ENCODE results near the gene AFM. TPM values are rescaled to one million over a fixed set of nuclear protein-coding genes. Genes with fewer than 3 reads are reported as not detected.

The AFM gene
- total RNA-seq, 2 experiments from 2014 or later = not detected

DNA sequence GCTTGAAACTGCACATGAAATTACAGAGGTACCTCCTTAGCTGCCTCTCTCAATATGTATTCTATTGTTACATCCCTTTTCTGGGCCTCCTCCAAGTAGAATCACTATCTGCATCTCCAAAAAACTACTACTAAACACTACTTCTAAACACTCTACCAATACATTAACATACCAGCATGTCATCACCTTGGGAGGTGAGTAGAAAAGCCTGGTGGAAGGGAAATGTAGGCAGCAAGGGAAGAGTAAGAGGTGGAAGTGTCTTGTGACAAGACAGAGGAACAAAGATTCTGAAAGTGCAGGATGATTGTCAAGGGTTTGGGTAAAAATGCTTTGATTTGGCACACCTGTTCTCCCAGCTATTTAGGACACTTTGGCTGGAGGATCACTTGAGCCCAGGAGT, 3.5 kb downstream of the AFM start:
- no peaks in the 10 kb centered on the region for H3K36me3 Mint-ChIP-seq (ENCODE audit: low read depth)
- peaks cover 22% of the 10 kb centered on the region for H3K27me3 Mint-ChIP-seq
- Histone ChIP-seq H3K36me3 (ENCODE audit: insufficient read depth, low read length) (no peaks in the 10 kb centered on the region), H3K9me3 (ENCODE audit: control insufficient read depth in 1 of 2, insufficient read depth in 1 of 2, low read length in 2 of 2) (peaks cover 0 to 5% of the 10 kb centered on the region in 2 experiments), H3K27me3 (ENCODE audit: control insufficient read depth in 1 of 2, insufficient read depth in 2 of 2, low read length in 2 of 2) (no peaks in the 10 kb centered on the region), H3K4me1 (ENCODE audit: insufficient read depth, low read length) (no peaks in the 10 kb centered on the region), H3K4me3 (ENCODE audit: low read length) (no peak overlapping the region), H3K27ac (ENCODE audit: low read depth in 1 of 2, low read length in 2 of 2) (no peak overlapping the region)
- no peak overlapping the region for H3K4me3 Mint-ChIP-seq
- H3K9me3 Mint-ChIP-seq = no peaks in the 10 kb centered on the region
- DNase-seq = no peak
- CTCF ChIA-PET = no interaction called here
- no peak overlapping the region for H3K27ac Mint-ChIP-seq
- no peaks in the 10 kb centered on the region for H3K4me1 Mint-ChIP-seq (ENCODE audit: low read depth)
- POLR2A ChIA-PET = no interaction called here
- no peak for ATAC-seq (ENCODE audit: poor library complexity)
- no peak for TF ChIP-seq CTCF (IDR thresholded peaks at IDR 0.05)
- intact Hi-C loops (cut with DNase I, micrococcal nuclease) = no loop called here

DNA sequence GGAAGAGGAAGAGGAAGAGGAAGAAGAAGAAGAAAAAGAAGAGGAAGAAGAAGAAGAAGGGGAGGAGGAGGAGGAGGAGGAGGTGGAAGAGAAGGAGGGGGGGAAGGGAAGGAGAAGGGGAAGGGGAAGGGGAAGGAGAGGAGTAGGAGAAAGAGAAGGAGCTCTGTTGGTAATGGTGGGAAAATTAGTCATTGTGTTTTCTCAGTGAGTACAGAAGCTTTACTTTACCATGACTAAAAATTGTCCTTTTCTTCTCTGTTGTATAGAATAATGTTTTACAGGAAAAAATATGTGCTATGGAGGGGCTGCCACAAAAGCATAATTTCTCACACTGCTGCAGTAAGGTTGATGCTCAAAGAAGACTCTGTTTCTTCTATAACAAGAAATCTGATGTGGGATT, 4.1 kb downstream of the AFM start:
- no peak for DNase-seq
- intact Hi-C loops (cut with DNase I, micrococcal nuclease) = no loop called here
- Histone ChIP-seq H3K27ac (ENCODE audit: low read depth in 1 of 2, low read length in 2 of 2) (no peak overlapping the region), H3K27me3 (ENCODE audit: control insufficient read depth in 1 of 2, insufficient read depth in 2 of 2, low read length in 2 of 2) (no peaks in the 10 kb centered on the region), H3K4me1 (ENCODE audit: insufficient read depth, low read length) (no peaks in the 10 kb centered on the region), H3K4me3 (ENCODE audit: low read length) (no peak overlapping the region), H3K36me3 (ENCODE audit: insufficient read depth, low read length) (no peaks in the 10 kb centered on the region), H3K9me3 (ENCODE audit: control insufficient read depth in 1 of 2, insufficient read depth in 1 of 2, low read length in 2 of 2) (peaks cover 0 to 1% of the 10 kb centered on the region in 2 experiments)
- ChIA-PET CTCF (no interaction called here), POLR2A (no interaction called here)
- H3K4me1 Mint-ChIP-seq (ENCODE audit: low read depth) = no peaks in the 10 kb centered on the region
- no peak for TF ChIP-seq CTCF (IDR thresholded peaks at IDR 0.05)
- no peaks in the 10 kb centered on the region for H3K9me3 Mint-ChIP-seq
- peaks cover 22% of the 10 kb centered on the region for H3K27me3 Mint-ChIP-seq
- H3K27ac Mint-ChIP-seq = no peak overlapping the region
- H3K4me3 Mint-ChIP-seq = no peak overlapping the region
- H3K36me3 Mint-ChIP-seq (ENCODE audit: low read depth) = no peaks in the 10 kb centered on the region
- no peak for ATAC-seq (ENCODE audit: poor library complexity)

DNA sequence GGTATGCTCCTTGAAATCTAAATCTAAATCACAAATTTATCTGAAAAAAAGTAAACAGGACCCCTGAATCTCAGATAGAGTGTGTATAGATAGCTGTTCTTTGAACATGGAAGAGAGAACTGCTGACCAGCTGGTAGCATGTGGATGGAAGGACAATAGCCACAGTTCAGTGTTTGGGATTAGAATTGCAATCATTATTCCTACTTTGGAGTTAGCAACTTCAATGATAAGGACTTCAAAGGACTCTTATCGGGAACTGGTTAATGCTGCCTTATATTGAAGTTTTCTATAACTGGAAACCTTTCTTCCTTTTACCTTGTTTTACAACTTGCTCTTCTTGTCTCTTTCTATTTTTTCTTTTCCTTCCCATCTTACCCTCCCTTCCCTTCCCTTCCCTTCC, 5.0 kb downstream of the AFM start:
- ChIA-PET POLR2A (no interaction called here), CTCF (no interaction called here)
- H3K27ac ChIP-seq (ENCODE audit: low read depth in 1 of 2, low read length in 2 of 2) = no peak overlapping the region
- H3K27me3 ChIP-seq (ENCODE audit: control insufficient read depth in 1 of 2, insufficient read depth in 2 of 2, low read length in 2 of 2) = no peaks in the 10 kb centered on the region
- H3K9me3 ChIP-seq (ENCODE audit: control insufficient read depth in 1 of 2, insufficient read depth in 1 of 2, low read length in 2 of 2) = no peaks in the 10 kb centered on the region
- no peak overlapping the region for H3K4me3 Mint-ChIP-seq
- H3K9me3 Mint-ChIP-seq = no peaks in the 10 kb centered on the region
- no peak overlapping the region for H3K4me3 ChIP-seq (ENCODE audit: low read length)
- H3K4me1 ChIP-seq (ENCODE audit: insufficient read depth, low read length) = no peaks in the 10 kb centered on the region
- TF ChIP-seq CTCF (IDR thresholded peaks at IDR 0.05) = no peak
- no peaks in the 10 kb centered on the region for H3K4me1 Mint-ChIP-seq (ENCODE audit: low read depth)
- DNase-seq = no peak
- intact Hi-C loops (cut with DNase I, micrococcal nuclease) = no loop called here
- peaks cover 17% of the 10 kb centered on the region for H3K27me3 Mint-ChIP-seq
- no peaks in the 10 kb centered on the region for H3K36me3 ChIP-seq (ENCODE audit: insufficient read depth, low read length)
- H3K36me3 Mint-ChIP-seq (ENCODE audit: low read depth) = no peaks in the 10 kb centered on the region
- no peak overlapping the region for H3K27ac Mint-ChIP-seq
- no peak for ATAC-seq (ENCODE audit: poor library complexity)
